ENCODE data around the gene TEX52. TPM values are rescaled to one million over a fixed set of nuclear protein-coding genes. Genes with fewer than 3 reads are reported as not detected.

The TEX52 gene
- total RNA-seq (not detected), polyA plus RNA-seq (not detected)
- long read RNA-seq, donor 1 = 0 reads
- long read RNA-seq, donor 2 = 0 reads
- long read RNA-seq, donor 3 = 0 reads

DNA sequence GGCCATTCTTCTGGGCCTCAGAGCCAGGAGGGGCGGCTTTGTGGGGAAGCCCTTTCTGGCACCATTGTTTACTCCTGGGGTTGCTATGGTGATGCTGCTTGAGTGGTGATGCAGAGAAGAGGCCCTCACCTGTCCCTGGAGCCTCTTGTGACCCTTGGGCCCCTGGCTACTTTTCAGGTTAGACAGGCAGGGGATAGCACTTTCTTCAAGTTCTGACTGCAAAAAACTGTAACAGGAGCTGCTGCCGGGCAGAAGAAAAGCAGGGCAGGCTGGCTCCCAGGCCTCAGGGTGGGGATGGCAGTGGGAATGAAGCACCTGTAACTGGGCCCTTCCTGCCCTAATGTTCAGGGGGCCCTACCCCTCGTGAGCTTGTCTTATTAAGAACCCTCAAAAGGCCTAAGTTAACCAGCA, at the start of gene TEX52:
Gene TEX52, minus strand, starts transcription at position 19 of the 411 bp plus-strand sequence. Its CDS starts 13 bp downstream, at position 6.
- no peak for TF ChIP-seq POLR2A (IDR thresholded peaks at IDR 0.05)
- TF ChIP-seq, protein P1, sequence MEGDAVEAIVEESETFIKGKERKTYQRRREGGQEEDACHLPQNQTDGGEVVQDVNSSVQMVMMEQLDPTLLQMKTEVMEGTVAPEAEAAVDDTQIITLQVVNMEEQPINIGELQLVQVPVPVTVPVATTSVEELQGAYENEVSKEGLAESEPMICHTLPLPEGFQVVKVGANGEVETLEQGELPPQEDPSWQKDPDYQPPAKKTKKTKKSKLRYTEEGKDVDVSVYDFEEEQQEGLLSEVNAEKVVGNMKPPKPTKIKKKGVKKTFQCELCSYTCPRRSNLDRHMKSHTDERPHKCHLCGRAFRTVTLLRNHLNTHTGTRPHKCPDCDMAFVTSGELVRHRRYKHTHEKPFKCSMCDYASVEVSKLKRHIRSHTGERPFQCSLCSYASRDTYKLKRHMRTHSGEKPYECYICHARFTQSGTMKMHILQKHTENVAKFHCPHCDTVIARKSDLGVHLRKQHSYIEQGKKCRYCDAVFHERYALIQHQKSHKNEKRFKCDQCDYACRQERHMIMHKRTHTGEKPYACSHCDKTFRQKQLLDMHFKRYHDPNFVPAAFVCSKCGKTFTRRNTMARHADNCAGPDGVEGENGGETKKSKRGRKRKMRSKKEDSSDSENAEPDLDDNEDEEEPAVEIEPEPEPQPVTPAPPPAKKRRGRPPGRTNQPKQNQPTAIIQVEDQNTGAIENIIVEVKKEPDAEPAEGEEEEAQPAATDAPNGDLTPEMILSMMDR (IDR thresholded peaks at IDR 0.05) = no peak
- Histone ChIP-seq H3K4me1 (peaks cover 0 to 3% (median 0%) of the 10 kb centered on the region in 12 donors), H3K27me3 (no peaks in the 10 kb centered on the region), H3K4me3 (no peak within 1 kb of the TSS), H3K9me3 (no peaks in the 10 kb centered on the region), H3K36me3 (peaks cover 0 to 20% (median 0%) of the 10 kb centered on the region in 9 donors), H3K27ac (no peak within 1 kb of the TSS)
- ATAC-seq = no peak
- DNase-seq = no peak
- intact Hi-C loops (cut with DNase I) = loop anchor here in 9 of 10 donors (5.0 to 10.0 kb wide), 4 partner anchors 85 to 178 kb away; no protein-coding TSS in a partner anchor
- 82 to 100% (median 94%) methylated on average over 2 to 3 of the region's 3 CpGs for WGBS, 4 donors

DNA sequence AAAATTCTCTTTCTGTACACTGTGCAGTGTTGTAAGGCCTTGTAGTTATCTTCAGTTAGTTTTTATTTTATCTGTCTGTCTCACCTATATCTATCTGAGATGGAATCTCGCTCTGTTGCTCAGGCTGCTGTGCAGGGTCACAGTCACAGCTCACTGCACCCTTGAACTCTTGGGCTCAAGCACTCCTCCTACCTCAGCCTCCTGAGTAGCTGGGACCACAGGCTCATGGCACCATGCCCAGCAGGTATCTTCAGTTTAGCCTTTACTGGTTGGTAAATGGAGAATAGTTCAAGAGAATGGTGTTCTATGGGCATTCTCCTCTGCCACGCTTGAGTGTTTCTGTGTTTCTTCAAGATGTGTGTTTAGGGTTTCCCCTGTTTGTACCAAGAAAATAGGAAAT, 47.4 kb upstream of the TEX52 start:
- ATAC-seq (no peak), DNase-seq (no peak)
- H3K4me1 ChIP-seq = peaks cover 0 to 15% (median 4%) of the 10 kb centered on the region in 12 donors
- peaks cover 0 to 7% (median 0%) of the 10 kb centered on the region in 9 donors for H3K36me3 ChIP-seq
- no peak overlapping the region for H3K4me3 ChIP-seq
- 93 to 100% (median 97%) methylated on average over 2 of the region's 2 CpGs for WGBS, 4 donors
- TF ChIP-seq, protein P1 (IDR thresholded peaks at IDR 0.05) = no peak
- TF ChIP-seq POLR2A (IDR thresholded peaks at IDR 0.05) = no peak
- intact Hi-C loops (cut with DNase I) = no loop called here
- H3K27me3 ChIP-seq = no peaks in the 10 kb centered on the region
- H3K9me3 ChIP-seq = no peaks in the 10 kb centered on the region
- no peak overlapping the region for H3K27ac ChIP-seq

DNA sequence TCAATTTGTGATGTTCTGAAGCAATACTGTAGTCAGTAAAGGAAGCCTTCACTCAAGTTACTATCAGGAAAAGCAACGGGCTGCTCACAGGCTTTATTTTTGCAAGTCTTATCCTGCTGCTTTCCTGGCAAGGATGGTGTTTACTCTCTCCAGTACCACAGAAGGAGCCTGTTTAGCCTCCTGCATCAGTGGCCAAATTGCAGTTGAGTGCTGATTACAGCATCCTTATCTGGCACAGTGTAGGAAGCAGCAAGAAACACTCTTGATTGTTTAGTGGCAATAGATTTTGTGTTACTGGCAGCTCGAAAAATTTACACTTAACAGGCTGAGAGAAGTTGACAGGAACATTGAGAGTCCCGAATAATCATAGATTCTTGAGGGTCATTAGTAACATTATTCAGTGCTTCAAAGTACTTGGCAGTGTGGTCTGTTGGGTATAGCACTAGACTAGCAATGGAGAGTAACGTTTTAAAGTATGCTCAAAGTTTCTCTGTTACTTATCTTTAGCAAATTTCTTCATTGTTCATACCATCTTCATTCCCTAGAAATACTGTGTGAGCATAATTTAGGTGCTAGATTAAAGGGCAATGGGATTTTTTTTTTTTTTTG, 45.5 kb upstream of the TEX52 start:
- DNase-seq = peak in 2 of 5 donors; percentile 32 to 50
- peak overlapping the region in 1 of 12 donors; percentile 34 for H3K27ac ChIP-seq

DNA sequence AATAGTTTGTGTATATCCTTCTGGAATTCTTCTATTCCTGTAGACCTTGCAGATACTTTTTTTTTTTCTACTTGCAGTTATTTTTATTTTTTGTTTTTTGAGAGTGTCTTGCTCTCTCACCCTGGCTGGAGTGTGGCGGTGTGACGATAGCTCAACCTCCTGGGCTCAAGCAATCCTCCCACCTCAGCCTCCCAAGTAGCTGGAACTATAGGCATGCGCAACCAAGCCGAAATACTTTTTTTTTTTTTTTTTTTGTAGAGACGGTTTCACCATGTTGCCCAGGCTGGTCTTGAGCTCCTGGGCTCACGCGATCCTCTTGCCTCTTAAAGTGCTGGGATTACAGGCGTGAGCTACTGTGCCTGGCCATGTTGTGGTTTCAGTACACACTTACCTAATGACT, 43.8 kb upstream of the TEX52 start:
- no peaks in the 10 kb centered on the region for H3K9me3 ChIP-seq
- intact Hi-C loops (cut with DNase I) = no loop called here
- WGBS, 4 donors = 92 to 94% (median 93%) methylated on average over 8 of the region's 8 CpGs
- H3K27me3 ChIP-seq = no peaks in the 10 kb centered on the region
- H3K4me3 ChIP-seq = no peak overlapping the region
- no peaks in the 10 kb centered on the region for H3K36me3 ChIP-seq
- ATAC-seq = no peak
- no peak overlapping the region for H3K27ac ChIP-seq
- TF ChIP-seq, protein P1 (IDR thresholded peaks at IDR 0.05) = no peak
- no peak for TF ChIP-seq POLR2A (IDR thresholded peaks at IDR 0.05)
- no peak for DNase-seq
- peaks cover 0 to 19% (median 7%) of the 10 kb centered on the region in 12 donors for H3K4me1 ChIP-seq

More for the DNA sequence above, 45.5 kb upstream of the TEX52 start:
- TF ChIP-seq, protein P1 (IDR thresholded peaks at IDR 0.05) = no peak
- TF ChIP-seq POLR2A (IDR thresholded peaks at IDR 0.05) = no peak
- Histone ChIP-seq H3K9me3 (no peaks in the 10 kb centered on the region), H3K4me1 (peaks cover 0 to 15% (median 4%) of the 10 kb centered on the region in 12 donors), H3K27me3 (no peaks in the 10 kb centered on the region), H3K36me3 (no peaks in the 10 kb centered on the region), H3K4me3 (no peak overlapping the region)
- ATAC-seq = peak; percentile 83 to 97 (median 94)
- intact Hi-C loops (cut with DNase I) = no loop called here
- 20 to 34% (median 24%) methylated on average over 4 of the region's 4 CpGs for WGBS, 4 donors
